MM.1S (cell line): ENCODE measurements around the gene TPRG1.

Experiments used
- DNase-seq: peaks from one replicate; pipeline ENCODE4 v3.0.0-alpha.2; 2015
- H2AFZ ChIP-seq: fragments of 300-600 bp; sonication (generic); 2 replicates; pipeline ENCODE4 v1.6.0; 2016; ENCODE audit warnings: antibody characterized with exemption, low read length
- H3F3A ChIP-seq: fragments of 300-600 bp; sonication (generic); 2 replicates; pipeline ENCODE4 v1.6.1; 2016; ENCODE audit warnings: mild to moderate bottlenecking, antibody characterized with exemption, low read length, moderate library complexity, mixed read lengths; ENCODE audit not compliant: insufficient read depth
- H3K27ac ChIP-seq: fragments of 300-600 bp; sonication (generic); 2 replicates; pipeline ENCODE4 v1.5.1; 2016; ENCODE audit warnings: mild to moderate bottlenecking, low read length
- H3K27me3 ChIP-seq: fragments of 300-600 bp; sonication (generic); replicated peaks from 2 replicates; pipeline ENCODE4 v1.6.0; 2016; ENCODE audit warnings: low read length; ENCODE audit not compliant: insufficient read depth
- H3K36me3 ChIP-seq: fragments of 300-600 bp; sonication (generic); replicated peaks from 2 replicates; pipeline ENCODE4 v1.6.1; 2016; ENCODE audit warnings: mild to moderate bottlenecking, low read length, mixed read lengths; ENCODE audit not compliant: insufficient read depth
- H3K4me1 ChIP-seq: fragments of 300-600 bp; sonication (generic); 2 replicates; pipeline ENCODE4 v1.6.1; 2016; ENCODE audit warnings: low read length, mixed read lengths
- H3K4me2 ChIP-seq: fragments of 300-600 bp; sonication (generic); 2 replicates; pipeline ENCODE4 v1.6.0; 2016; ENCODE audit warnings: low read depth, low read length
- H3K4me3 ChIP-seq: fragments of 300-600 bp; sonication (generic); 2 replicates; pipeline ENCODE4 v1.5.1; 2016; ENCODE audit warnings: low read length, mixed read lengths
- H3K79me2 ChIP-seq: fragments of 300-600 bp; sonication (generic); 2 replicates; pipeline ENCODE4 v1.6.1; 2016; ENCODE audit warnings: mixed run types, low read length, mixed read lengths
- H3K9ac ChIP-seq: fragments of 300-600 bp; sonication (generic); 2 replicates; pipeline ENCODE4 v1.6.1; 2016; ENCODE audit warnings: low read length, mixed read lengths
- H3K9me2 ChIP-seq: fragments of 300-600 bp; sonication (generic); replicated peaks from 2 replicates; pipeline ENCODE4 v1.6.1; 2016; ENCODE audit warnings: mild to moderate bottlenecking, low read length, mixed read lengths; ENCODE audit not compliant: insufficient read depth
- H3K9me3 ChIP-seq: fragments of 300-600 bp; sonication (generic); replicated peaks from 2 replicates; pipeline ENCODE4 v1.6.1; 2016; ENCODE audit warnings: mild to moderate bottlenecking, low read length, mixed read lengths; ENCODE audit not compliant: insufficient read depth
- H4K20me1 ChIP-seq: fragments of 300-600 bp; sonication (generic); 2 replicates; pipeline ENCODE4 v1.6.1; 2016; ENCODE audit warnings: mild to moderate bottlenecking, low read length, moderate library complexity, mixed read lengths; ENCODE audit not compliant: insufficient read depth
- CTCF ChIP-seq: fragments of 300-600 bp; sonication (generic); IDR thresholded peaks from 2 replicates; pipeline ENCODE4 v1.5.1; 2016; ENCODE audit warnings: antibody characterized with exemption, low read length, mixed read lengths
- EZH2 ChIP-seq: fragments of 300-600 bp; sonication (generic); optimal IDR thresholded peaks from 2 replicates; pipeline ENCODE3; 2017; ENCODE audit warnings: low read depth, mild to moderate bottlenecking, antibody characterized with exemption, low read length, mixed read lengths
- EZH2phosphoT487 ChIP-seq: fragments of 300-600 bp; sonication (generic); IDR thresholded peaks from 2 replicates; pipeline ENCODE4 v1.6.1; 2018; ENCODE audit warnings: antibody characterized with exemption, low read length

The TPRG1 gene

DNA sequence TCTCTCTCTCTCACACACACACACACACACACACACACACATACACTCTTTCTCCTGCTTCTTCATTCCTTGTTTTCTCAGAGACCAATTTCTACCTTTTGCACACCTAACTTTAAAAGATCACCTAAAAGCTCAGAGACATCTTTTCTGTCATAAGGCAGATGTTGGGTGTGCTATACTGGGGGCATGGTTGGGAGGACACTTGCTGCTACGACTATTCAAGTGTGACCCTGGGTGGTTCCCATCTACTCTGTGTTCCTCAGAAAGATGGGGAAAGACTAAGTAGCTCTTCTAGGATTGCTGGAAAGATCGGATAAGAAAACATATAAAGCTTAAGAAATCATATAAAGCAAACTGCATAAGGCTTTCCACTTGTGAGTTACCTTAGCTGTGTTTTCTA, 33.2 kb downstream of the TPRG1 start:
- Histone ChIP-seq H3K9ac (no peak overlapping the region), H4K20me1 (no peaks in the 10 kb centered on the region), H2AFZ (no peak overlapping the region), H3K4me3 (no peak overlapping the region), H3F3A (no peaks in the 10 kb centered on the region), H3K27me3 (no peaks in the 10 kb centered on the region), H3K9me3 (no peaks in the 10 kb centered on the region), H3K9me2 (no peaks in the 10 kb centered on the region), H3K4me2 (no peak overlapping the region), H3K27ac (no peak overlapping the region), H3K36me3 (no peaks in the 10 kb centered on the region), H3K79me2 (no peaks in the 10 kb centered on the region), H3K4me1 (no peaks in the 10 kb centered on the region)
- no peak for DNase-seq
- no peak for TF ChIP-seq EZH2phosphoT487
- no peak for TF ChIP-seq EZH2

DNA sequence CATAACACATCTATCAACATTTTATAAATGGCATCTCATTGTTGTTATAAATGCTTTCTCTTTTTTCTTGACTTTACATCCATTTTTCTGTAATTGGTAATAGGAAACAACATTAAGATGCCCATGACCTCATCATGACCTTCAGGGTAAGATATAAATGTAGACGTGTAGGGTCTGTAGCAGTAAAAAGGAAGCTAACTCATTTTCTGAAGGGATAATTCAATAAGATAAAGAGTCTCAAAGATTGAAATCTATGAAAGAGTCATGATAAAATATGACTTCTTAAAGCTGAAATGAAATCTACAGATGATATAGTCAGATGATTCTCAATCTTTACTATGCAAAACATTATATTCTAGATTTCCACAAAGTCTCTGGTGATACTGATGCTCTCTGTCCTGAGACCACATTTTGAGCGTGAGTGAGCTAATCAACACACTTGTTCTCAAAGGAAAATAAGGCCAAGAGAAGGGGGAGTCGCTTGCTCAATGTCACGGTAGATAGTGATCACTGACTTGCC, 38.5 kb downstream of the TPRG1 start:
- Histone ChIP-seq H3K27ac (no peak overlapping the region), H3K9me2 (no peaks in the 10 kb centered on the region), H3K27me3 (no peaks in the 10 kb centered on the region), H3K9me3 (no peaks in the 10 kb centered on the region), H3K9ac (no peak overlapping the region), H3K4me3 (no peak overlapping the region), H4K20me1 (no peaks in the 10 kb centered on the region), H2AFZ (no peak overlapping the region), H3K4me1 (no peaks in the 10 kb centered on the region), H3K4me2 (no peak overlapping the region), H3K79me2 (no peaks in the 10 kb centered on the region), H3F3A (no peaks in the 10 kb centered on the region), H3K36me3 (no peaks in the 10 kb centered on the region)
- no peak for DNase-seq
- no peak for TF ChIP-seq EZH2phosphoT487
- no peak for TF ChIP-seq EZH2
- TF ChIP-seq CTCF = no peak

- no peaks in the 10 kb centered on the region for H3K36me3 ChIP-seq
- H3K4me2 ChIP-seq = no peak overlapping the region
- no peak overlapping the region for H3K4me3 ChIP-seq
- no peak overlapping the region for H2AFZ ChIP-seq
- H3K4me1 ChIP-seq = no peaks in the 10 kb centered on the region
- no peak overlapping the region for H3K27ac ChIP-seq
- H4K20me1 ChIP-seq = no peaks in the 10 kb centered on the region
- DNase-seq = no peak
- H3K9me3 ChIP-seq = no peaks in the 10 kb centered on the region
- H3K9ac ChIP-seq = no peak overlapping the region
- TF ChIP-seq EZH2phosphoT487 (no peak), EZH2 (no peak), CTCF (no peak)
- H3K27me3 ChIP-seq = no peaks in the 10 kb centered on the region
- H3K79me2 ChIP-seq = no peaks in the 10 kb centered on the region
- H3K9me2 ChIP-seq = no peaks in the 10 kb centered on the region
- no peaks in the 10 kb centered on the region for H3F3A ChIP-seq
These were observed 40.9 kb downstream of the TPRG1 start for GRCh38 chr3:189212681-189213080.

- Histone ChIP-seq H3K4me2 (no peak overlapping the region), H3K36me3 (no peaks in the 10 kb centered on the region), H3K4me1 (no peaks in the 10 kb centered on the region), H4K20me1 (no peaks in the 10 kb centered on the region), H3K9me3 (no peaks in the 10 kb centered on the region), H3K4me3 (no peak overlapping the region), H3F3A (no peaks in the 10 kb centered on the region), H3K27me3 (no peaks in the 10 kb centered on the region), H3K9ac (no peak overlapping the region), H3K27ac (no peak overlapping the region), H2AFZ (no peak overlapping the region), H3K9me2 (no peaks in the 10 kb centered on the region), H3K79me2 (no peaks in the 10 kb centered on the region)
- no peak for TF ChIP-seq EZH2phosphoT487
- no peak for TF ChIP-seq EZH2
- no peak for TF ChIP-seq CTCF
- no peak for DNase-seq
These were observed 42.9 kb downstream of the TPRG1 start for GRCh38 chr3:189214651-189215050.
